ENCODE data around the gene CLOCK.
A peak's percentile ranks its signal among the peaks of the same experiment; 100 is the strongest.
"Not testable (repeated sequence)": the region's sequence is repeated elsewhere in the genome, so short reads cannot be mapped to it uniquely, and the experiment has no call there.

CLOCK gene, protein sequence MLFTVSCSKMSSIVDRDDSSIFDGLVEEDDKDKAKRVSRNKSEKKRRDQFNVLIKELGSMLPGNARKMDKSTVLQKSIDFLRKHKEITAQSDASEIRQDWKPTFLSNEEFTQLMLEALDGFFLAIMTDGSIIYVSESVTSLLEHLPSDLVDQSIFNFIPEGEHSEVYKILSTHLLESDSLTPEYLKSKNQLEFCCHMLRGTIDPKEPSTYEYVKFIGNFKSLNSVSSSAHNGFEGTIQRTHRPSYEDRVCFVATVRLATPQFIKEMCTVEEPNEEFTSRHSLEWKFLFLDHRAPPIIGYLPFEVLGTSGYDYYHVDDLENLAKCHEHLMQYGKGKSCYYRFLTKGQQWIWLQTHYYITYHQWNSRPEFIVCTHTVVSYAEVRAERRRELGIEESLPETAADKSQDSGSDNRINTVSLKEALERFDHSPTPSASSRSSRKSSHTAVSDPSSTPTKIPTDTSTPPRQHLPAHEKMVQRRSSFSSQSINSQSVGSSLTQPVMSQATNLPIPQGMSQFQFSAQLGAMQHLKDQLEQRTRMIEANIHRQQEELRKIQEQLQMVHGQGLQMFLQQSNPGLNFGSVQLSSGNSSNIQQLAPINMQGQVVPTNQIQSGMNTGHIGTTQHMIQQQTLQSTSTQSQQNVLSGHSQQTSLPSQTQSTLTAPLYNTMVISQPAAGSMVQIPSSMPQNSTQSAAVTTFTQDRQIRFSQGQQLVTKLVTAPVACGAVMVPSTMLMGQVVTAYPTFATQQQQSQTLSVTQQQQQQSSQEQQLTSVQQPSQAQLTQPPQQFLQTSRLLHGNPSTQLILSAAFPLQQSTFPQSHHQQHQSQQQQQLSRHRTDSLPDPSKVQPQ

DNA sequence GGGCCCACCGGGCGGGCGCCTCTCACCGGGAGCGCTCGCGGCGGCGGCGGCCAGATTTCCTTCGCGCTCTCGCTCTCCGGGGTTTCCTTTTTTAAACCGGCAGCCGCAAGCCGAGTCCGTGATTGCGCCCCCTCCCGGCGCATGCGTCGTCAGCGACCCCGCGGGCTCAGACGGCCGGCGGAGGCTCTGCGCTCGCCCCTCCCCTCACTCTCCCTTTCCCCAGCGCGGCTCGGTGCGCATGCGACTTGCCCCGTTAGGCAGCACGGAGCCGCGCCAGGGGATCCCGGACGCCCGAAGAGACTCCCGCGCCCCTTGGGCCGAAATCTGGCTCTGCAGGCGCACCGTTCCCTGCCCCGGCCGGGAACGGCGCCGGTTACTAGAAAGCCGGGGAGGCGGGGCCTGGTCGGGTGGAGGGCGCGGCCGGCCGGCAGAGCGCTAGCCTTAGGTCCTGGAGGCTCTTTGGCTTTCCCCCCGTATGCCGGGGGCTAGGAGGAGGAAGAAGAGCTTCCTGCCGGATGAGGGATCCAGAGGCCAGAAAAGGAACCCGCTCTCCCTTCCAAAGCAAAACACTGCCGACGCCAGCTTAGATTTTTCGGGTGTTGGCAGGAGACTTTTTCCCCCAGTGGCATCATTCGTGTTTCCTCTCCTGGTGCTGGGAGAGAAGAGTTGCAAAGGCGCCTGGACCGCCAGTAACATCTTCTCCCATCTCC lies at the start of gene CLOCK:
Gene CLOCK, minus strand, starts transcription at position 154 of the 710 bp plus-strand sequence. CDS start 64,124 bp downstream, outside the sequence.
- no peaks in the 10 kb centered on the region for H3K27me3 ChIP-seq (ENCODE audit: low read depth)
- H3K4me1 ChIP-seq = peaks cover 14% of the 10 kb centered on the region
- no peaks in the 10 kb centered on the region for H3K9me3 ChIP-seq
- peak within 1 kb of the TSS; percentile 81 for H3K4me3 ChIP-seq
- DNase-seq (ENCODE audit: low spot score in 2 of 2) = peak; percentile 83 to 91
- in situ Hi-C loops (cut with MboI; ENCODE audit: low sequenced_read_pairs) = no loop called here
- H3K36me3 ChIP-seq (replicated peaks) = no peaks in the 10 kb centered on the region

DNA sequence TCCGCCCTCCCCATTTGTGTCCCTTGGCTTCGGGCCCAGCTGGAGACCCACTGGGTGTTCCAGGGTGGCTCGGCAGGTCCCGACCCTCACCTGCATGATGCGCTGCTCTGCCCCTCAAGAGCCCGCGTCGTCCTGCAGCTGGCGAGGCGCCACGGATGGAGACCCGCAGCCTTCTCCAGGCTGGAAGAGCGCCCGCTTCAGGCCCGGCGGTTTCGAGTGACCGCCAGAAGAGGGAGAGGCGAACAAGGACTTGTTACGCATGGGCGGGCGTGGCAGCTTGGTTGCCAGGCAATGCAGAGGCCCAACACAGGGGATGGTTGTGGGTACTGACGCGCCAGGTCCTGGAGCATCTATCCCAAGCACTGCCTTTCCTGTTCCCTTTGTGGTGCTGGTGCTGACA lies 45.3 kb upstream of the CLOCK start, which contains the start of gene PDCL2:
Gene PDCL2, minus strand, starts transcription at position 232 of the 400 bp plus-strand sequence. Its CDS starts 136 bp downstream, at position 96.
- H3K4me3 ChIP-seq = no peak within 1 kb of the TSS
- H3K36me3 ChIP-seq (replicated peaks) = no peaks in the 10 kb centered on the region
- H3K27me3 ChIP-seq (ENCODE audit: low read depth) = no peaks in the 10 kb centered on the region
- no peaks in the 10 kb centered on the region for H3K9me3 ChIP-seq
- no peak for DNase-seq (ENCODE audit: low spot score in 2 of 2)
- H3K4me1 ChIP-seq = no peaks in the 10 kb centered on the region
- in situ Hi-C loops (cut with MboI; ENCODE audit: low sequenced_read_pairs) = no loop called here

DNA sequence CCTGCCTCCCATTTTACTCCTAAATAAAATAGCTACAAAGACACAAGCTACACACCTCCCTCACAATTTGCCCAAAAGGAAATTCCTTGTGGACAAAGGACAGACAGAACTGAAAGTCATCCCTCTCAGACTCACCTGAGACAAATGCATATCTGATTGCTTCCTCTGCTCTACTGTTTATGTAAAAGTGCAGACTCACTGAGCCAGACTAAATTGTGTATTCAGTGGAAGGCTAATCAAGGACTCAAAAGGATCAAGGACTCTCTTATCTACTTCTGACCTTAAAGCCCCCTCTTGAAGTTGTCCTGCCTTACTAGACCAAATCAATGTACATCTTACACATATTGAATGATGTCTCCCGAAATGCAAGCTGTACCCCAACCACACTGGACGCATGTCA lies 41.5 kb upstream of the CLOCK start:
- no peaks in the 10 kb centered on the region for H3K4me1 ChIP-seq
- no peaks in the 10 kb centered on the region for H3K27me3 ChIP-seq (ENCODE audit: low read depth)
- H3K4me3 ChIP-seq = no peak overlapping the region
- H3K36me3 ChIP-seq (replicated peaks) = no peaks in the 10 kb centered on the region
- no peaks in the 10 kb centered on the region; the same call in 1 of the 2 replicates for H3K9me3 ChIP-seq
- in situ Hi-C loops (cut with MboI; ENCODE audit: low sequenced_read_pairs) = no loop called here
- DNase-seq (ENCODE audit: low spot score in 2 of 2) = no peak

GRCh38 chr4:55582773-55583172 lies 36.1 kb upstream of the CLOCK start:
- H3K36me3 ChIP-seq (replicated peaks); in situ Hi-C loops (cut with MboI; ENCODE audit: low sequenced_read_pairs); DNase-seq (ENCODE audit: low spot score in 2 of 2); H3K27me3 ChIP-seq (ENCODE audit: low read depth); H3K4me3 ChIP-seq; H3K4me1 ChIP-seq; H3K9me3 ChIP-seq: not testable (repeated sequence)

DNA sequence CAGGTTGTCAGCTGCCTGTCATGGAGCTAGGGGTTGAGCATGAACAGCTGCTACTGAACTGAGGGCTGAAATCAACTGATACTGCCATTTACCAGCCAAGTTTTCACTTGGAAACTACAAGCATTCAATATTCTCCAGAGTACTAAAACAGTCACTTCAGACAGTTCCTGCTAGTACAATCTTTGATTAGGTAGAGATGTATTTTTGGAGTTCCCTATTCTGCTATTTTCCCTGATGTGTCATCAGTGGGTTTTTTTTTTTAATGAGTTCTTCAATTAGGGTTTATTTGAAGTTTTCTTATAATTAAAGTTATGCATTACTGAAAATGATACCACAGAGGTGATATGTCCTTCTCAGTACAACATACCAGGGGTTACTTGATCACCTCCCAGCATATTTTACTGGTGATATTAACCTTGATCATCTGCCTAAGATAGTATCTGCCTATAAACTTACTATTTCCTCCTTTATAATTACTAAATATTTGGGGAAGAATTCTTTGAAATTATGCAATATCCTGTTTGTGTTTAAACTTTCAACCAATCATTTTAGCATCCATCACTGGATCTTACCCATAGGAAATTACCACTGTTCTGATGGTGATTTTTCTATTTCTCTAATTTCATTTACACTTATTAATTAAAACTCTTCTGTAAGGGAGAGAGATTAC lies 31.8 kb upstream of the CLOCK start:
- no peak for DNase-seq (ENCODE audit: low spot score in 2 of 2)
- peaks cover 2% of the 10 kb centered on the region; the same call in 1 of the 2 replicates for H3K9me3 ChIP-seq
- no peak overlapping the region for H3K4me3 ChIP-seq
- no peaks in the 10 kb centered on the region for H3K27me3 ChIP-seq (ENCODE audit: low read depth)
- H3K36me3 ChIP-seq (replicated peaks) = no peaks in the 10 kb centered on the region
- in situ Hi-C loops (cut with MboI; ENCODE audit: low sequenced_read_pairs) = no loop called here
- H3K4me1 ChIP-seq = no peaks in the 10 kb centered on the region

DNA sequence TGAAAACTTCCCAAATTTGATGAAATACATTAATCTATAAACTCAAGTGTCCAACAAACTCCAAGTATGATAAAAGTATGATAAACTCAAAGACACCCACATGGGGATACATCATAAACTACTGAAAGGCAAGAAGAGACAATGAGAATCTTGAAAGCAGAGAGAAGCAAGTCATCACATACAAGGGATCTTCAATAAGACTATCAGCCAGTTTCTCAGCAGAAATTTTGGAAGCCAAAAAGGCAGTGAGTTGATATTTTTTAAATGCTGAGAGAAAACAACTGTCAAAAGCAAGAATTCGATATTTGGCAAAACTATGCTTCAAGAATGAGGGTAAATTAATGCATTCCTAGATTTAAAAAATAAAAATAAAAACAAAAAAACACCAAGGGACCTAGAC lies 28.8 kb upstream of the CLOCK start:
- in situ Hi-C loops (cut with MboI; ENCODE audit: low sequenced_read_pairs) = no loop called here
- DNase-seq (ENCODE audit: low spot score in 2 of 2) = no peak
- Histone ChIP-seq H3K27me3 (ENCODE audit: low read depth) (no peaks in the 10 kb centered on the region), H3K4me3 (no peak overlapping the region), H3K36me3 (replicated peaks) (no peaks in the 10 kb centered on the region), H3K9me3 (no peaks in the 10 kb centered on the region), H3K4me1 (no peaks in the 10 kb centered on the region)

DNA sequence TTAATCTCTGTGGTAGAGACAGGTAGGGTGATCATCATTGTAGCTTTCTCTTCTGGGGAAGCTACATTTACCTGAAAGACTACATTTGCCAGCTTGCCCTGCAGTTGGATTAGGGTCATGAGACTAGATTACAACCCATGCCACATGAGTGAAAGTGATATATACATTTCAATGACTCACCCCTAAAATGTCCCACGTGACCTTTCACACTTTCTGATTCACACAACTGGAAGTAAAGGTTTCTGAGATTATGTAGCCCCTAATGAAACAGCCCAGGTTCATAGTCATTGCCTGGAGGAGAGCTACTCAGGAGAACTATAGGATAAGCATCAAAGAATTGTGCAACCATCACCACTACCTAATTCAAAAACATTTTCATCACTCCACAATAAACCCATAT lies 27.5 kb upstream of the CLOCK start:
- Histone ChIP-seq H3K36me3 (replicated peaks) (no peaks in the 10 kb centered on the region), H3K4me3 (no peak overlapping the region), H3K4me1 (no peaks in the 10 kb centered on the region), H3K27me3 (ENCODE audit: low read depth) (no peaks in the 10 kb centered on the region), H3K9me3 (no peaks in the 10 kb centered on the region)
- in situ Hi-C loops (cut with MboI; ENCODE audit: low sequenced_read_pairs) = no loop called here
- no peak for DNase-seq (ENCODE audit: low spot score in 2 of 2)

DNA sequence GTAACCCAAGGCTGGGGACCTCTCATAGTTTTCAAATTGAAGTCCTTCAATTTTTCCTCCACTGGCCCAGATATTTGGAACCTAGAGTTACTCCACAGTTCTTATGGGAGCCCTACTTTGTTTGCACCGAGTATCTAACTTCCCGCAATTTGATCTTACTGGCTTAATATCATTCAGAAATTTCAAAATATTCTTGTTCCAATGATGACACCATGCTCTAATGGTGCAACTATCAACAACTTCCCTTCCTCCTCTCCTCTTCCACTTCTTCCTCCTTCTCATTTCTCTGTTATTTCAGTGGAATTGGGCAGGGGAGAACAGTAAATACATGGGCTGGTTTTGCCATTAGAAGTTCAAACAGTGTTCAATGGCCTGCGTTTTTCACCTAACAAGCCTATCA lies 25.1 kb upstream of the CLOCK start:
- no peak overlapping the region for H3K4me3 ChIP-seq
- DNase-seq (ENCODE audit: low spot score in 2 of 2) = no peak
- no peaks in the 10 kb centered on the region for H3K36me3 ChIP-seq (replicated peaks)
- in situ Hi-C loops (cut with MboI; ENCODE audit: low sequenced_read_pairs) = no loop called here
- H3K4me1 ChIP-seq = no peaks in the 10 kb centered on the region
- no peaks in the 10 kb centered on the region for H3K27me3 ChIP-seq (ENCODE audit: low read depth)
- no peaks in the 10 kb centered on the region for H3K9me3 ChIP-seq

DNA sequence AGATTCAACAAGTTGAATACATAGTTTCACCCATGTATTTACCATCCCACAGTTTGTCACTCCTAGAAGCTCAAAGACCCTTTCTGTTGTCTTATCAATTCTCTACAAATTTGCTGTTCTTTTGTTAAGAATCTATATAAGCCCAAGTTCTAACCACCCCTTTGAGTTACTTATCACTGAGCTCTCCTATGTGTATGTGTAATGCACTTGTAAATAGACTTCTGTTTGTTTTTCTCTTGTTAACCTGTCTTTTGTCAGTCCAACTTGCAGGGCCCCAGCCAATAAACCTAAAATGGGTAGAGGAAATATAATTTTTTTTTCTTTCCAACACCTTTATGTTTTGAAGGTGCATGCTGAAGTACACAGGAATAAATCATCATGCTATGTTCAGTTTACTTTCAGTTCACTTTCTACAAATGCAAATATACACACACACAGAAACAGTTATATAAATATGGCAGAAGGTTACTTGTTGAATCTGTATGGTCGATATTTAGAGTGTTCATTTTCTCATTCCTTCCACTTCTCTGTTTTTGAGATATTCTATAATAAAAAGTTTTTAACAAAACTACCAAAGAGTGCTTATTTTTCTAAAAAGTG lies 22.3 kb upstream of the CLOCK start:
- H3K36me3 ChIP-seq (replicated peaks) = no peaks in the 10 kb centered on the region
- no peaks in the 10 kb centered on the region for H3K27me3 ChIP-seq (ENCODE audit: low read depth)
- no peaks in the 10 kb centered on the region for H3K9me3 ChIP-seq
- DNase-seq (ENCODE audit: low spot score in 2 of 2) = no peak
- H3K4me1 ChIP-seq = no peaks in the 10 kb centered on the region
- in situ Hi-C loops (cut with MboI; ENCODE audit: low sequenced_read_pairs) = no loop called here
- no peak overlapping the region for H3K4me3 ChIP-seq

DNA sequence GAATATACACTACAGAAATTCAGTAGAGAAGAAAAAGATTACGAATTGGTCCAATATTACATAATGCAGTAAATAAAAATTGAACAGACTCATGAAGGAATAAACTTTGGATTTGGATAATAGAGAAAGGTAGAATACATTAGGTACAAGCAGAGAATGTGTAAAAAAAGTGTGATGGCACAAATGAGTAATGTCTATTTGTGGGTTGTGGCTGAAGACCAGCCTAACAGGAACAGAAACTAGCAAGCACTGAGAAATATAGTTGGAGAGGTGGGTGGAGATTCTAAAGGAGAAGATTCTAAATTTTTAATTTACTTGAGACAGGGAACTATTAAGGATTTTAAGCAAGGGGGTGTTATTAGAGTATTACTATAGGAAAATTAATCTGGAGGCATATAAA lies 15.2 kb upstream of the CLOCK start:
- DNase-seq (ENCODE audit: low spot score in 2 of 2) = no peak
- no peaks in the 10 kb centered on the region for H3K27me3 ChIP-seq (ENCODE audit: low read depth)
- in situ Hi-C loops (cut with MboI; ENCODE audit: low sequenced_read_pairs) = no loop called here
- H3K4me3 ChIP-seq = no peak overlapping the region
- no peaks in the 10 kb centered on the region for H3K36me3 ChIP-seq (replicated peaks)
- no peaks in the 10 kb centered on the region for H3K9me3 ChIP-seq
- H3K4me1 ChIP-seq = no peaks in the 10 kb centered on the region

- in situ Hi-C loops (cut with MboI; ENCODE audit: low sequenced_read_pairs) = no loop called here
- no peak for DNase-seq (ENCODE audit: low spot score in 2 of 2)
- Histone ChIP-seq H3K36me3 (replicated peaks) (no peaks in the 10 kb centered on the region), H3K4me1 (no peaks in the 10 kb centered on the region), H3K27me3 (ENCODE audit: low read depth) (no peaks in the 10 kb centered on the region), H3K9me3 (no peaks in the 10 kb centered on the region), H3K4me3 (no peak overlapping the region)
Observed at GRCh38 chr4:55560096-55560495, 13.4 kb upstream of the CLOCK start.

DNA sequence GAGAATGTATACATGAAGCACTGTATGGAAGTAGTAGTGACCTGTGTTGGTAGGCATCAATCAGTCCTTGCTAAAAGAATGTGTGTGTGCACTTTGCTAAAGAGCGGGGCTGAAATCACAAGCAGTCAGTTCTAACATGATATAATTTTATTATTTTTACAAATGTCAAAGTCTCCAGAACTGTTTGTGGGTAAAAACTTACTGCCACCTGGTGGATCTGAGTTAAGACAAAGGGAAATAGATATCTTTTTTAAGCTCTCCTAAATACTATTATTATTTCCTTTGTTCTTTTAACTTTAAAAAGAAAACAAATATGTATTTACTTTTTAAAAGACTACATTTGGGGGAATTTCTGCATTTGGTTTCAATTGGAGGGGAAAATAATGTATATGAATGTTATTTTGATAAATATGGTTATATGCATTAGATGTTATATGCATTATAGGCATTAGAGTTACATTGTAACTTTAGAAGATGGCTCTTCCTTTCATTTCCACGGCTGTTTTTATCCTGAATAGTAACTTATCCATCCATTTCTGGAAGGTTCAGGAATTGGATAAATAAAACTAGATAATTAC lies 7.8 kb upstream of the CLOCK start:
- H3K36me3 ChIP-seq (replicated peaks) = no peaks in the 10 kb centered on the region
- no peak for DNase-seq (ENCODE audit: low spot score in 2 of 2)
- H3K9me3 ChIP-seq = no peaks in the 10 kb centered on the region
- in situ Hi-C loops (cut with MboI; ENCODE audit: low sequenced_read_pairs) = no loop called here
- no peaks in the 10 kb centered on the region for H3K27me3 ChIP-seq (ENCODE audit: low read depth)
- H3K4me1 ChIP-seq = no peaks in the 10 kb centered on the region
- no peak overlapping the region for H3K4me3 ChIP-seq
